Karpas-422 (cell line): ENCODE data around the gene LHPP. TPM values are rescaled to one million over a fixed set of nuclear protein-coding genes. Genes with fewer than 3 reads are reported as not detected.
A peak's percentile ranks its signal among the peaks of the same experiment; 100 is the strongest.

ENCODE experiments used
- DNase-seq: peaks from one replicate; pipeline ENCODE4 v3.0.0-alpha.2; 2015
- H2AFZ ChIP-seq: fragments of 200-600 bp; sonication (generic); 2 replicates; pipeline ENCODE4 v1.6.1; 2014; ENCODE audit warnings: antibody characterized with exemption, low read length, mixed read lengths
- H3K27ac ChIP-seq: fragments of 200-600 bp; sonication (generic); 2 replicates; pipeline ENCODE4 v1.5.1; 2014; ENCODE audit warnings: mild to moderate bottlenecking, low read length, moderate library complexity
- H3K27me3 ChIP-seq: fragments of 200-600 bp; sonication (generic); 2 replicates; pipeline ENCODE4 v1.6.1; 2014; ENCODE audit warnings: low read length, mixed read lengths
- H3K36me3 ChIP-seq: fragments of 200-600 bp; sonication (generic); 2 replicates; pipeline ENCODE4 v1.6.1; 2014; ENCODE audit warnings: low read length, mixed read lengths; ENCODE audit not compliant: insufficient read depth
- H3K4me1 ChIP-seq: fragments of 200-600 bp; sonication (generic); 2 replicates; pipeline ENCODE4 v1.6.1; 2014; ENCODE audit warnings: mild to moderate bottlenecking, low read length, mixed read lengths
- H3K4me2 ChIP-seq: fragments of 200-600 bp; sonication (generic); 2 replicates; pipeline ENCODE4 v1.6.1; 2014; ENCODE audit warnings: low read length, low read depth, mild to moderate bottlenecking; ENCODE audit not compliant: poor library complexity, severe bottlenecking
- H3K4me3 ChIP-seq: fragments of 200-600 bp; sonication (generic); 2 replicates; pipeline ENCODE4 v1.5.1; 2014; ENCODE audit warnings: mild to moderate bottlenecking, antibody characterized with exemption, low read length, mixed read lengths
- H3K79me2 ChIP-seq: fragments of 200-600 bp; sonication (generic); 2 replicates; pipeline ENCODE4 v1.6.1; 2014; ENCODE audit warnings: mild to moderate bottlenecking, low read length, mixed read lengths
- H3K9ac ChIP-seq: fragments of 200-600 bp; sonication (generic); 2 replicates; pipeline ENCODE4 v1.6.0; 2014; ENCODE audit warnings: low read length
- H3K9me2 ChIP-seq: fragments of 200-600 bp; sonication (generic), shearing (Covaris generic); replicated peaks from 2 replicates; pipeline ENCODE4 v1.6.0; 2014; ENCODE audit warnings: mild to moderate bottlenecking, low read length, moderate library complexity; ENCODE audit not compliant: insufficient read depth
- H3K9me3 ChIP-seq: fragments of 300-700, 200-600 bp; sonication (generic); 2 replicates; pipeline ENCODE4 v1.6.1; 2014; ENCODE audit warnings: low read length, mixed read lengths
- H4K20me1 ChIP-seq: fragments of 200-600 bp; sonication (generic); 2 replicates; pipeline ENCODE4 v1.6.1; 2014; ENCODE audit warnings: mild to moderate bottlenecking, antibody characterized with exemption, low read length, low read depth; ENCODE audit not compliant: insufficient read depth
- total RNA-seq: library from RNA; depleted of rRNA; stranded (reverse); fragments of >200 nt; shearing (Covaris generic); gene quantifications from 2 replicates; pipeline ENCODE4 v1.2.3, GENCODE V29; 2014; ENCODE audit warnings: low replicate concordance

The LHPP gene
- total RNA-seq, 1 experiment from 2014 or later = 57.2 TPM

- no peaks in the 10 kb centered on the region; the same call in 1 of the 2 replicates for H3K36me3 ChIP-seq
- no peaks in the 10 kb centered on the region for H3K27me3 ChIP-seq
- no peak overlapping the region for H3K4me2 ChIP-seq
- no peaks in the 10 kb centered on the region for H3K9me2 ChIP-seq
- H2AFZ ChIP-seq = no peak overlapping the region
- H3K79me2 ChIP-seq = peaks cover 53% of the 10 kb centered on the region
- no peak for DNase-seq
- H3K4me3 ChIP-seq = no peak overlapping the region
- peak overlapping the region; percentile 77; the same call in 1 of the 2 replicates for H3K9ac ChIP-seq
- H3K27ac ChIP-seq = no peak overlapping the region
- H3K9me3 ChIP-seq = no peaks in the 10 kb centered on the region
- H3K4me1 ChIP-seq = peaks cover 74% of the 10 kb centered on the region
- H4K20me1 ChIP-seq = peaks cover 13% of the 10 kb centered on the region; the same call in 1 of the 2 replicates
Observed at GRCh38 chr10:124598196-124598595, 136.6 kb downstream of the LHPP start.

- Histone ChIP-seq H3K4me3 (no peak overlapping the region), H3K27me3 (no peaks in the 10 kb centered on the region), H3K79me2 (peaks cover 57% of the 10 kb centered on the region), H3K4me1 (peaks cover 82% of the 10 kb centered on the region), H3K9ac (peak overlapping the region; percentile 77), H3K9me3 (no peaks in the 10 kb centered on the region), H3K27ac (peak overlapping the region; percentile 98), H3K9me2 (no peaks in the 10 kb centered on the region), H4K20me1 (peaks cover 7% of the 10 kb centered on the region; the same call in 1 of the 2 replicates), H2AFZ (no peak overlapping the region), H3K36me3 (no peaks in the 10 kb centered on the region; the same call in 1 of the 2 replicates), H3K4me2 (peak overlapping the region; percentile 58)
- DNase-seq = no peak
Observed at GRCh38 chr10:124598773-124599587, 137.4 kb downstream of the LHPP start.

- peaks cover 88% of the 10 kb centered on the region for H3K4me1 ChIP-seq
- peak overlapping the region; percentile 77 for H3K9ac ChIP-seq
- H3K27ac ChIP-seq = peak overlapping the region; percentile 98
Observed at GRCh38 chr10:124599588-124600050, 138.0 kb downstream of the LHPP start.

GRCh38 chr10:124600051-124600880, 138.6 kb downstream of the LHPP start:
- Histone ChIP-seq H3K4me1 (peaks cover 94% of the 10 kb centered on the region), H3K4me2 (peak overlapping the region; percentile 58), H3K79me2 (peaks cover 58% of the 10 kb centered on the region), H3K9ac (peak overlapping the region; percentile 77), H3K4me3 (peak overlapping the region; percentile 42; the same call in 1 of the 2 replicates), H3K9me2 (no peaks in the 10 kb centered on the region), H3K27me3 (no peaks in the 10 kb centered on the region), H3K9me3 (no peaks in the 10 kb centered on the region), H3K36me3 (no peaks in the 10 kb centered on the region), H3K27ac (peak overlapping the region; percentile 98), H2AFZ (no peak overlapping the region), H4K20me1 (peaks cover 4% of the 10 kb centered on the region; the same call in 1 of the 2 replicates)
- DNase-seq = peak; percentile 63

More at GRCh38 chr10:124599588-124600050, 138.0 kb downstream of the LHPP start:
- Histone ChIP-seq H2AFZ (no peak overlapping the region), H4K20me1 (peaks cover 7% of the 10 kb centered on the region; the same call in 1 of the 2 replicates), H3K36me3 (no peaks in the 10 kb centered on the region; the same call in 1 of the 2 replicates), H3K79me2 (peaks cover 60% of the 10 kb centered on the region), H3K4me3 (no peak overlapping the region), H3K27me3 (no peaks in the 10 kb centered on the region), H3K9me2 (no peaks in the 10 kb centered on the region), H3K4me2 (peak overlapping the region; percentile 58), H3K9me3 (no peaks in the 10 kb centered on the region)
- no peak for DNase-seq

GRCh38 chr10:124601016-124601415, 139.4 kb downstream of the LHPP start:
- Histone ChIP-seq H4K20me1 (no peaks in the 10 kb centered on the region; the same call in 1 of the 2 replicates), H3K79me2 (peaks cover 51% of the 10 kb centered on the region), H3K27me3 (no peaks in the 10 kb centered on the region), H3K9me2 (no peaks in the 10 kb centered on the region), H3K4me2 (peak overlapping the region; percentile 58), H3K9me3 (no peaks in the 10 kb centered on the region), H3K9ac (peak overlapping the region; percentile 77), H3K4me3 (peak overlapping the region; percentile 42; the same call in 1 of the 2 replicates), H3K36me3 (no peaks in the 10 kb centered on the region), H3K27ac (peak overlapping the region; percentile 98), H3K4me1 (peaks cover 100% of the 10 kb centered on the region), H2AFZ (no peak overlapping the region)
- no peak for DNase-seq

GRCh38 chr10:124601431-124602120, 140.0 kb downstream of the LHPP start:
- Histone ChIP-seq H3K4me3 (no peak overlapping the region; the same call in 1 of the 2 replicates), H3K4me2 (peak overlapping the region; percentile 58), H3K9me3 (no peaks in the 10 kb centered on the region), H3K9ac (peak overlapping the region; percentile 77), H3K36me3 (no peaks in the 10 kb centered on the region), H3K9me2 (no peaks in the 10 kb centered on the region), H2AFZ (no peak overlapping the region), H3K27me3 (no peaks in the 10 kb centered on the region), H4K20me1 (no peaks in the 10 kb centered on the region; the same call in 1 of the 2 replicates), H3K79me2 (peaks cover 46% of the 10 kb centered on the region), H3K27ac (peak overlapping the region; percentile 98), H3K4me1 (peaks cover 100% of the 10 kb centered on the region)
- peak; percentile 97 for DNase-seq

- Histone ChIP-seq H3K27ac (peak overlapping the region; percentile 98), H3K27me3 (no peaks in the 10 kb centered on the region), H3K4me3 (peak overlapping the region; percentile 2; the same call in 1 of the 2 replicates), H3K9me3 (no peaks in the 10 kb centered on the region), H3K4me2 (peak overlapping the region; percentile 58), H3K4me1 (peaks cover 100% of the 10 kb centered on the region), H3K36me3 (no peaks in the 10 kb centered on the region), H2AFZ (no peak overlapping the region), H4K20me1 (no peaks in the 10 kb centered on the region; the same call in 1 of the 2 replicates), H3K9ac (peak overlapping the region; percentile 76), H3K9me2 (no peaks in the 10 kb centered on the region), H3K79me2 (peaks cover 44% of the 10 kb centered on the region)
- peak; percentile 73 for DNase-seq
Observed at GRCh38 chr10:124602121-124602561, 140.5 kb downstream of the LHPP start.
